ENCODE results near the gene LRIG1. TPM values are rescaled to one million over a fixed set of nuclear protein-coding genes. Genes with fewer than 3 reads are reported as not detected.

Gene LRIG1
- total RNA-seq, 3 donors from 2014 or later, result 72.1 to 180 (median 75.3) TPM

DNA sequence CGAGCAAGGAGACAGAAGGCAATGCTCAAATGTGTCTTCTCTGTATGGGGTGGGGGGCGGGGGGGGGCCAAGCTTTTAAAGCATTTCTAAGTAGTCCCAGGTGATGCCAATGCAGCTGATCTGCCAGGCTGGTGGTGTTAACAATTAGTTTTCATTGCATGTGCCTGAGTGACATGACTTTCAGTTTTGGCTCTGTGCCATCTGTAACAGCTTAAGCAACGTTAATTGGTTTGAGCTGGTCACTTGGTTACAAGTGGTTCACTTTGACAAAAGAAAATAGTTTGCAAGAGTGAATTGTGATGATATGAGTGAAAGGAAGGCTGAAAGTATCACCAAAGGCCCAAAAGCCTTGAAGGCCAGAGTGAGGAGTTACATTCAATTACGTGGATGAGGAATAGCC is 26.4 kb upstream of the LRIG1 start:
- TF ChIP-seq, protein P1, sequence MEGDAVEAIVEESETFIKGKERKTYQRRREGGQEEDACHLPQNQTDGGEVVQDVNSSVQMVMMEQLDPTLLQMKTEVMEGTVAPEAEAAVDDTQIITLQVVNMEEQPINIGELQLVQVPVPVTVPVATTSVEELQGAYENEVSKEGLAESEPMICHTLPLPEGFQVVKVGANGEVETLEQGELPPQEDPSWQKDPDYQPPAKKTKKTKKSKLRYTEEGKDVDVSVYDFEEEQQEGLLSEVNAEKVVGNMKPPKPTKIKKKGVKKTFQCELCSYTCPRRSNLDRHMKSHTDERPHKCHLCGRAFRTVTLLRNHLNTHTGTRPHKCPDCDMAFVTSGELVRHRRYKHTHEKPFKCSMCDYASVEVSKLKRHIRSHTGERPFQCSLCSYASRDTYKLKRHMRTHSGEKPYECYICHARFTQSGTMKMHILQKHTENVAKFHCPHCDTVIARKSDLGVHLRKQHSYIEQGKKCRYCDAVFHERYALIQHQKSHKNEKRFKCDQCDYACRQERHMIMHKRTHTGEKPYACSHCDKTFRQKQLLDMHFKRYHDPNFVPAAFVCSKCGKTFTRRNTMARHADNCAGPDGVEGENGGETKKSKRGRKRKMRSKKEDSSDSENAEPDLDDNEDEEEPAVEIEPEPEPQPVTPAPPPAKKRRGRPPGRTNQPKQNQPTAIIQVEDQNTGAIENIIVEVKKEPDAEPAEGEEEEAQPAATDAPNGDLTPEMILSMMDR (IDR thresholded peaks at IDR 0.05), result no peak
- ATAC-seq (no peak), DNase-seq (no peak)
- intact Hi-C loops (cut with DNase I, micrococcal nuclease), result no loop called here
- Histone ChIP-seq H3K4me1 (ENCODE audit: low read depth) (no peaks in the 10 kb centered on the region), H3K4me3 (no peak overlapping the region), H3K36me3 (ENCODE audit: low read depth) (no peaks in the 10 kb centered on the region), H3K9me3 (no peaks in the 10 kb centered on the region)

DNA sequence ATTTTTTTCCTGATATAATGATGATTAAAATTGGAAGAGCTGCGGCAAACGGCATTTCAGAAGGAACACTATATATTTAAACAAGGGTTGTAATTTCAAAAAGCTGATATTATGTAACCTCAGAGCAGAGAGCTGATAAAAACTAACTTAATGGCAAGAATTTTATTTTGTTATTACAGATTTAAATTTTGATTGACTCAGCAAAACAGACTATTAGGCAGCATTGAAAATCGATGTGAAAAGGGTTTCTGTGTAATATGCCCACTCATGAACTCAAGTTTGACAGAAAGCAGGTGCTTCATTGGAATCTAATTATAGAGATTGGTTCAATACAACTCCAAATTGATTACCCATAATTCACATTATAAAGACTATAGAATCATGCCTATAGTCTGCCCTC is 24.9 kb upstream of the LRIG1 start:
- ATAC-seq, result no peak
- H3K9me3 ChIP-seq, result no peaks in the 10 kb centered on the region
- H3K4me3 ChIP-seq, result no peak overlapping the region
- no peaks in the 10 kb centered on the region for H3K4me1 ChIP-seq (ENCODE audit: low read depth)
- intact Hi-C loops (cut with DNase I, micrococcal nuclease), result no loop called here
- TF ChIP-seq, protein P1 (IDR thresholded peaks at IDR 0.05), result no peak
- no peaks in the 10 kb centered on the region for H3K36me3 ChIP-seq (ENCODE audit: low read depth)
- no peak for DNase-seq

DNA sequence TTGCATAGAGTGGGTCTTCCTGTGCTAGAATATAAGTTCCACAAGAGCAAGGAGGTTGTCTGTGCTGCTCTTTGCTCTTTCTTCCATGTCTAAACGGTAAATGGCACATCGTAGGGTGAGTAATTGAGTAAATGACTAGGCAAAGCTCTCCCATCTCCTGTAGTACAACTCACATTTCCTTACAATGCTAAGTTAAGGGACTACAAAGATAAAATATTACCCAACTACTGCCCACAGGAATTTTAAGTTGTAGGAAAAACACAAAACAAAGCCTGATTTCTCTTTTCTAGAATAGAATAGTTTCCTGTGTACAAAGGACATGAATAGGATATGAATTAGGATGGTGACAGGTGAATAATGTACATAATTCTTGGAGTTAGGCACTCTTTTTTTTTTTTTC is 19.9 kb upstream of the LRIG1 start:
- no peak overlapping the region for H3K4me3 ChIP-seq
- H3K9me3 ChIP-seq, result no peaks in the 10 kb centered on the region
- intact Hi-C loops (cut with DNase I, micrococcal nuclease), result no loop called here
- H3K4me1 ChIP-seq (ENCODE audit: low read depth), result no peaks in the 10 kb centered on the region
- no peaks in the 10 kb centered on the region for H3K36me3 ChIP-seq (ENCODE audit: low read depth)
- DNase-seq (no peak), ATAC-seq (no peak)
- TF ChIP-seq, protein P1 (IDR thresholded peaks at IDR 0.05), result no peak

- H3K9me3 ChIP-seq, result no peaks in the 10 kb centered on the region
- intact Hi-C loops (cut with DNase I, micrococcal nuclease), result no loop called here
- H3K4me1 ChIP-seq (ENCODE audit: low read depth), result no peaks in the 10 kb centered on the region
Measured at GRCh38 chr3:66518644-66519043, 17.8 kb upstream of the LRIG1 start.

DNA sequence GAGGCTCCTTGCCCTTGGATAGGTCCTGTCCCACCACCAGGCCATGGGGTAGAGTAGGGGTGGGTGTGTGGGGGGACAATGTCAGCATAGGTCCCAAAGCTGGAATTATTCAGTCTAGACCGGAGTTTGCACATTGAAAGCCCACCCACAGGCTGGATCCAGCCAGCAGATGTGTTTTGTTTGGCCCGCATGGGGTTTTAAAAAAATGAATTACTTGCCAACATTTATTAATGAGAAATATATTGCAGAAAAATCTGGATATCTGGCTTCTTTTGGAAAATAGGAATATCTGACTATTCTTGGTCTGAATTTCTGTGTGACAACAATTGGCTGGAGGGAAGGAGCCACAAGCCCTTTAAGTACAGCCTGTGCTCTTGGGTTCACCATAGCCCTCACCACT is 17.3 kb upstream of the LRIG1 start:
- H3K4me3 ChIP-seq, result no peak overlapping the region
- no peaks in the 10 kb centered on the region for H3K36me3 ChIP-seq (ENCODE audit: low read depth)
- TF ChIP-seq, protein P1 (IDR thresholded peaks at IDR 0.05), result no peak
- intact Hi-C loops (cut with DNase I, micrococcal nuclease), result no loop called here
- DNase-seq (no peak), ATAC-seq (no peak)
- no peaks in the 10 kb centered on the region for H3K4me1 ChIP-seq (ENCODE audit: low read depth)
- no peaks in the 10 kb centered on the region for H3K9me3 ChIP-seq

More at GRCh38 chr3:66518644-66519043, 17.8 kb upstream of the LRIG1 start:
- H3K4me3 ChIP-seq, result no peak overlapping the region
- TF ChIP-seq, protein P1 (IDR thresholded peaks at IDR 0.05), result no peak
- ATAC-seq (no peak), DNase-seq (no peak)
- no peaks in the 10 kb centered on the region for H3K36me3 ChIP-seq (ENCODE audit: low read depth)

GRCh38 chr3:66517241-66517640 is 16.4 kb upstream of the LRIG1 start:
- Histone ChIP-seq H3K4me3 (no peak overlapping the region), H3K36me3 (ENCODE audit: low read depth) (no peaks in the 10 kb centered on the region), H3K9me3 (no peaks in the 10 kb centered on the region), H3K4me1 (ENCODE audit: low read depth) (no peaks in the 10 kb centered on the region)
- no peak for ATAC-seq
- no peak for DNase-seq
- TF ChIP-seq, protein P1 (IDR thresholded peaks at IDR 0.05), result no peak
- intact Hi-C loops (cut with DNase I, micrococcal nuclease), result no loop called here
